Activated CD4-positive, alpha-beta memory T cell treated with anti-CD3 and anti-CD28 coated beads, Interleukin-2, amount 10 ng/mL, durations not matched to agents 7 days and 5 days (primary cell): ENCODE data around the gene DPY19L2. TPM values are rescaled to one million over a fixed set of nuclear protein-coding genes. Genes with fewer than 3 reads are reported as not detected.
A peak's percentile ranks its signal among the peaks of the same experiment; 100 is the strongest.
"Not testable (repeated sequence)": the region's sequence is repeated elsewhere in the genome, so short reads cannot be mapped to it uniquely, and the experiment has no call there.

Experiments
- CTCF ChIA-PET: fragments of 350-600 bp; sonication (Branson Sonifier 250); formaldehyde crosslinking; loops from one replicate; lab custom pipeline; 2021; ENCODE audit warnings: antibody characterized with exemption, inconsistent platforms; lab: Charles Lee
- POLR2A ChIA-PET: fragments of 350-600 bp; sonication (Branson Sonifier 250); formaldehyde crosslinking; loops from one replicate; lab custom pipeline; 2021; ENCODE audit warnings: antibody characterized with exemption; lab: Charles Lee
- DNase-seq: peaks from one replicate; pipeline ENCODE4 v3.0.0-alpha.2; 2020
- H3K27ac Mint-ChIP-seq: one replicate; pipeline ENCODE4 v1.8.0; 2021; ENCODE audit warnings: mild to moderate bottlenecking, mixed read lengths
- H3K27me3 Mint-ChIP-seq: one replicate; pipeline ENCODE4 v1.8.0; 2021; ENCODE audit warnings: mixed read lengths
- H3K36me3 Mint-ChIP-seq: one replicate; pipeline ENCODE4 v1.8.0; 2021; ENCODE audit warnings: low read depth, mixed read lengths
- H3K4me1 Mint-ChIP-seq: one replicate; pipeline ENCODE4 v1.8.0; 2021; ENCODE audit warnings: mixed read lengths
- H3K4me3 Mint-ChIP-seq: one replicate; pipeline ENCODE4 v1.8.0; 2021; ENCODE audit warnings: mild to moderate bottlenecking, mixed read lengths
- H3K9me3 Mint-ChIP-seq: one replicate; pipeline ENCODE4 v1.8.0; 2021; ENCODE audit warnings: mixed read lengths
- total RNA-seq, 2 experiments: library from RNA; stranded (reverse); gene quantifications; one replicate each; pipeline ENCODE4 v1.2.3, GENCODE V29; 2021

Gene DPY19L2
- total RNA-seq, 2 experiments from 2014 or later, result 0.25 to 0.28 TPM

GRCh38 chr12:63686623-63687022 lies 18.3 kb upstream of the DPY19L2 start:
- H3K4me1 Mint-ChIP-seq, H3K27me3 Mint-ChIP-seq, H3K36me3 Mint-ChIP-seq, H3K27ac Mint-ChIP-seq, CTCF ChIA-PET, H3K4me3 Mint-ChIP-seq, POLR2A ChIA-PET, H3K9me3 Mint-ChIP-seq, DNase-seq: not testable (repeated sequence)

DNA sequence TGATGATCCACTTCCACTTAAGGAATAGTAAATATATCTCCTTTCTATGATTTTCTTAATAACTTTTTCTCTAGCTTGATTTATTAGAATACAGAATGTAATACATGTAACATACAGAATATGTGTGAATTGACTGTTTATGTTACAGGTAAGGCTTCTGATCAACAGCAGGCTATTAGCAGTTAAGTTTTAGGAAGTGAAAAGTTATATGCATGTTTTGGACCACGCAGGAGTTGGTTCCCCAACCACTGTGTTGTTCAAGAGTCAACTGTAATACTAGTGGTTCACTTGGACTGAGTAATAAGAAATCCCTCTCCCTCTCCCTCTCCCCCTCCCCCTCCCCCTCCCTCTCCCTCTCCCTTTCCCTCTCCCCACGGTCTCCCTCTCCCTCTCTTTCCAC lies 17.5 kb upstream of the DPY19L2 start:
- DNase-seq, CTCF ChIA-PET, H3K4me3 Mint-ChIP-seq, H3K36me3 Mint-ChIP-seq, H3K9me3 Mint-ChIP-seq, H3K27me3 Mint-ChIP-seq, H3K4me1 Mint-ChIP-seq, POLR2A ChIA-PET, H3K27ac Mint-ChIP-seq: not testable (repeated sequence)

DNA sequence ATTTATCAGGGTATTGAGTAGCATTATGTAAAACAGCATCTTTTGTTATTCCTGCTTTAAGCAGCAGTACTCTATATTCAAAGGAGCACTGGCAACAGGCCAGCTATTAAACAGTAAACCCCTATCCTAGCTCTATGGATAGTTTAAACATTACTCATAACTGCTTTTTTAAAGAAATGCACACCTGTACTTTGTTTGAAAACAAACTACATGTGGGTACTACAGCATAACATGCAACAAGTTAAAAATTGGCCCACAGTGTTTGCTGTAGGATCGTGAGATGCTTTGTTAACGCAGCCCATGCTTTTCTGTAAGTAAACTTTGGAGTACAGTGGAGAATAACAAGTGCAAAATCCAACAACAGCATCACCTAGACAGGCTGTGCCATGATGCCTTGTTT lies 14.3 kb upstream of the DPY19L2 start:
- not testable (repeated sequence) for H3K27ac Mint-ChIP-seq, H3K9me3 Mint-ChIP-seq, H3K4me1 Mint-ChIP-seq

DNA sequence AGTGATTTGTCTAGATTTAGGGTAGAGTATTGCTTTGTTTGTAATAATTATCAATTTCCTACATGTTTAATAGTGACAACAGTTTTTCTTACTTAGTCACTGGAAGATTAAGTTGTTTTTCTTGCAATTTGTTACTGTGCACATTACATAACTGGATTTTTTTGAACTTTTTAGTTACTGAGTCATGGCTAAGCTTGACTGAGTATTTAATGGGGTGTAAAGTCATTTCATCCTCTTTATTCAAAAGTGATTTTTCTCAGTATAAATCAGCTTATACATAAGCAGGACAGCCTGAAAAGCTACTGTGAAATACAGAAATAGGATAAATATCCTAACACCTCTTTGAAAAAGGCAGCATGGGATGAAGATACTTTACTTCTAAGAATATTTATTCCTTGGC lies 12.5 kb upstream of the DPY19L2 start:
- H3K4me1 Mint-ChIP-seq, POLR2A ChIA-PET, H3K27ac Mint-ChIP-seq, DNase-seq, H3K27me3 Mint-ChIP-seq, CTCF ChIA-PET, H3K36me3 Mint-ChIP-seq, H3K4me3 Mint-ChIP-seq, H3K9me3 Mint-ChIP-seq: not testable (repeated sequence)

More for the DNA sequence above, 14.3 kb upstream of the DPY19L2 start:
- POLR2A ChIA-PET, H3K27me3 Mint-ChIP-seq, DNase-seq, CTCF ChIA-PET, H3K36me3 Mint-ChIP-seq, H3K4me3 Mint-ChIP-seq: not testable (repeated sequence)

DNA sequence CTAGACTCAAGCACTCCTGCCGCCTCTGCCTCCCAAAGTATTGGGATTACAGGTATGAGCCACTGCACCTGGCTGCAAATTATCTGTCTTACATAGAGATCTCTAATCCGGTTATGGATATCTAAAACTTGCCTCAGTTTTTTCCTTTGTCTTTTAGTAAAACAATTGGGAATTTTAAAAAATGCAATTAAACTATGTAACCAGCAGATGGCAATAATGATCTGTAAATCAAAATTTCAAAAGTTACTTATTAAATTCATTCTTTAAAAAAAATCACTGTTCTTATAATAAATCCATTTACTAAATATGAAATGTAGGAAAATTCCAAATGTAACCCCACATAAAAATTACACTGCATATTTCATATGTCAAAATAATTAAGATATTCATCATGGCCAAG lies 4.3 kb upstream of the DPY19L2 start:
- H3K4me1 Mint-ChIP-seq, result peaks cover 12% of the 10 kb centered on the region
- H3K36me3 Mint-ChIP-seq, H3K4me3 Mint-ChIP-seq, H3K9me3 Mint-ChIP-seq, DNase-seq, POLR2A ChIA-PET, CTCF ChIA-PET, H3K27ac Mint-ChIP-seq: not testable (repeated sequence)
- H3K27me3 Mint-ChIP-seq, result peaks cover 26% of the 10 kb centered on the region

GRCh38 chr12:63669936-63670335 lies 1.6 kb upstream of the DPY19L2 start:
- POLR2A ChIA-PET, H3K36me3 Mint-ChIP-seq, H3K9me3 Mint-ChIP-seq, DNase-seq, H3K4me3 Mint-ChIP-seq, CTCF ChIA-PET, H3K27ac Mint-ChIP-seq: not testable (repeated sequence)
- Mint-ChIP-seq H3K4me1 (peaks cover 14% of the 10 kb centered on the region), H3K27me3 (peaks cover 34% of the 10 kb centered on the region)

DNA sequence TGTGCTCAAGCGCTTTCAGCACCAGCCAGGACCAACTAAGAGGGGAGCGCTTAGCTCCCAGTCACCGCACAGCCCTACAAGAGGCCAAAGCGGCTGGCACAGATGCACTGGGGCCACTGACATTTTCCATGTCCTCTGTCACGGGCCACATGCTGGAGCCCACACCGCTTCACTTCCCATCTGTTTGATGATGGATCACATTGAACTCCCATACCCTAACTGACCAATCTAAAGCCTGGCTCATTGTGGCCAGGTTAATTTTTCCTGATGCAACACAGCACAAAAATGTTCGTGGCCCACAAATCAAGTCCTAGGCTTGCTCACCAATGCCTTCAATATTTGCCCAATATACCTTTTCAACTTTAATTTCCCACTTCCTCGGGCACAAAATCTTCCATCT lies 1.1 kb upstream of the DPY19L2 start:
- H3K9me3 Mint-ChIP-seq, H3K36me3 Mint-ChIP-seq, POLR2A ChIA-PET, DNase-seq, CTCF ChIA-PET, H3K27ac Mint-ChIP-seq: not testable (repeated sequence)
- H3K27me3 Mint-ChIP-seq, result peaks cover 34% of the 10 kb centered on the region
- peaks cover 14% of the 10 kb centered on the region for H3K4me1 Mint-ChIP-seq
- peak overlapping the region; percentile 70 for H3K4me3 Mint-ChIP-seq

DNA sequence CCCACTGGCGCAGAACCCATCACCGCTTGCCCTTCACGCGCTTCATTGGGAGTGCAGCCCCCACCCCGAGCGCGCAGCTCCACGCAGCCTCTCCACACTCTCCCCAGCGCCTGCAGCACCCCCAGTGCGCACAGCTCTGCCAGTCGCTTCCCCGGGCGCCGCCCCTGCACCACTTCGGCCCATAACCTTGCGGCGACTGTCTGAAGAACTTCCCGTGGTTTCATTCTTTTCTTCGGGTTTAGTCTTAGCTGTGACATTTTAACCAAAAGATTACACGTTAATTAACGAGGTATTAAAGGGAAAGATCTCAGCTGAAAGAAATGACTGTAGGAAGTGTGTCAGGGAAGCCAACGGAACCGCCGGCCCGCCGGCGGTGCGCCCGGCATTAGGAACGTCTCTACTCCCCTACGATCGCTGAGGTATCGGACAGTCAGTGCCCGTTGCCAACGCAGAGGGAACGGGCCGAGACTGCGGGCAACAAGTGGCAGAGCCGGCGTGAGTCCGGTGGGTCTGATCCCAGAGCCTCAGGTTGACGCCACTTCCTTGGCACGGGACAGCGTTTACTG lies 590 bp upstream of the DPY19L2 start:
- H3K9me3 Mint-ChIP-seq, H3K36me3 Mint-ChIP-seq, H3K27ac Mint-ChIP-seq, POLR2A ChIA-PET, DNase-seq, CTCF ChIA-PET: not testable (repeated sequence)
- Mint-ChIP-seq H3K4me1 (peaks cover 14% of the 10 kb centered on the region), H3K27me3 (peaks cover 34% of the 10 kb centered on the region), H3K4me3 (peak overlapping the region; percentile 70)

DNA sequence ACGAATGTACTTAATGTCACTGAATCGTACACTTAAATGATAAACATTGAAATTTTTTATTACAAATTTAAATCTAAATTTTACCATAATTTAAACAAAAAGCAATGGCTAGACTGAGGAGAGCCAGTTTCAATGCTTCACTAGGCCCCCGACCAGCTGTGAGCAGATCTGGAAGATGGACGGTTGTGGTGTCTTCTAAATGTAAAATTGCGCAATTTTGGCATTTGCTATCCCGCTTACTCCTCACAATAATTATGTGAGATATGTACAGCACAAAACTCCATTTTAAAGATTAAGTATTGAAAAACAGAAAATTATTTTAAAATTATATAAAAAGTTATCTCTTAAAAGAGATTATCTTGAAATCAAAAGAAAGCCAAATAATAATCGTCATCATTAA lies 5.3 kb downstream of the DPY19L2 start:
- CTCF ChIA-PET, result interaction anchor here (0.6 kb wide), 1 partner anchor 38 kb away, joined by 3 read pairs; no protein-coding TSS in a partner anchor
- not testable (repeated sequence) for H3K9me3 Mint-ChIP-seq

GRCh38 chr12:63658501-63658900 lies 9.8 kb downstream of the DPY19L2 start:
- H3K36me3 Mint-ChIP-seq, H3K27ac Mint-ChIP-seq, H3K4me3 Mint-ChIP-seq, H3K27me3 Mint-ChIP-seq, DNase-seq, H3K4me1 Mint-ChIP-seq, POLR2A ChIA-PET, H3K9me3 Mint-ChIP-seq, CTCF ChIA-PET: not testable (repeated sequence)

More for the DNA sequence above, 5.3 kb downstream of the DPY19L2 start:
- H3K4me1 Mint-ChIP-seq, DNase-seq, H3K27ac Mint-ChIP-seq, H3K36me3 Mint-ChIP-seq, H3K4me3 Mint-ChIP-seq, POLR2A ChIA-PET: not testable (repeated sequence)
- peaks cover 14% of the 10 kb centered on the region for H3K27me3 Mint-ChIP-seq

DNA sequence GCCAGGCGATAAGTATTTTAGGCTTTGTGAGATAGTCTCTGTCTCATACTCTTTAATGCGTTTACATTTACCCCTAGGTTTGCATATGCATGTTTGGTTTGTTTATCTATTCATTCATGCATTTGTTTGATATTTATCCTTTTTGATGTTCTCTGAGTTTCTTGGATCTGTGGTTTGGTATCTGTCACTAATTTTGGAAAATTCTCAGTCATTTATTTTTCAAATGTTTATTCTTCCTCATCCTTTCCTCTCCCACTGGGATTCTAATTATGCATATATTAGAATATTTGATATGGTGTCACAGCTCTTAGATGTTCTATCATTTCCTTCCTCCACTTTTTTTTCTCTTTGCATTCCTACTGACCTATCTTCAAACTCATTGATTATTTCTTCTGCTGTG lies 11.9 kb downstream of the DPY19L2 start:
- DNase-seq, POLR2A ChIA-PET, CTCF ChIA-PET, H3K4me3 Mint-ChIP-seq, H3K27me3 Mint-ChIP-seq, H3K36me3 Mint-ChIP-seq, H3K27ac Mint-ChIP-seq, H3K4me1 Mint-ChIP-seq, H3K9me3 Mint-ChIP-seq: not testable (repeated sequence)

DNA sequence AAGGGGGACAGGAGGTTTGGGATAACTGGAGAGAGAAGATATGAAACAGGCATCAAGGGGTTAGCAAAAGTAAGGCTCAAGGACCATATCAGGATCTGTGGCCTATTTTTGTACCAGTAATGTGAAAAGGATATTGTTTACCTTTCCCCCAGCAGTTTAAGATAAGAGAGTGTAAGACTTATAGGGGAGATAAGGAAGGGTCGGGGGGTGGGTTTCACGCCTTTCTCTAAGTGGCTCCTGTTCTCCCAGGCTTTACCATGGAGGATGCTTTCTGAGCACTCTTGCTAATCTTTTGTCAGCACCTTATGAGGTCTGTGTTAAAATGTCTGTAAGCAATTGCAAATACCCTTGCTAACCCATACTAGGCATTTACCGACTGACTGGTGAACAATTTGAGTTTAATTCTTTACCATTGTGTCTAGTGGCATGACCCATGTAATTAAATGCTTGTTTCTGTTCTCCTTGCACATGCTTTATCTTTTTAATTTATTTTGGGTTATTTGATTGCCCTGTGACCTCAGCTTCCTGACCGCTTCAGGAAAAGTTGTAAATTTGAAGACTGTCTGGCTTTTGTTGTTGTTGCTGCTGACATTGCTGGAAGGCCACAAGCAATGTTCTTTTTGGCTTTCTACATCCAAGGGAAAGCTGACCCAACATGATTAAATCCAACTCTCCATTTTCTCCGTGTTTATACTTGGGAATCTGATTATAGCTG lies 12.6 kb downstream of the DPY19L2 start:
- CTCF ChIA-PET, H3K27ac Mint-ChIP-seq, H3K4me3 Mint-ChIP-seq, DNase-seq, H3K27me3 Mint-ChIP-seq, H3K9me3 Mint-ChIP-seq, H3K4me1 Mint-ChIP-seq, POLR2A ChIA-PET, H3K36me3 Mint-ChIP-seq: not testable (repeated sequence)

- H3K9me3 Mint-ChIP-seq, H3K27me3 Mint-ChIP-seq, H3K4me3 Mint-ChIP-seq, H3K27ac Mint-ChIP-seq, H3K36me3 Mint-ChIP-seq, DNase-seq, H3K4me1 Mint-ChIP-seq, POLR2A ChIA-PET, CTCF ChIA-PET: not testable (repeated sequence)
Observed at GRCh38 chr12:63654481-63654880, 13.8 kb downstream of the DPY19L2 start.

- H3K4me1 Mint-ChIP-seq, CTCF ChIA-PET: not testable (repeated sequence)
Observed at GRCh38 chr12:63649517-63649916, 18.8 kb downstream of the DPY19L2 start.

More at GRCh38 chr12:63649517-63649916, 18.8 kb downstream of the DPY19L2 start:
- H3K36me3 Mint-ChIP-seq, H3K9me3 Mint-ChIP-seq, H3K4me3 Mint-ChIP-seq, POLR2A ChIA-PET, DNase-seq, H3K27ac Mint-ChIP-seq, H3K27me3 Mint-ChIP-seq: not testable (repeated sequence)
